Ascending aorta (tissue), 2 donors: ENCODE measurements around the gene RPL10. TPM values are rescaled to one million over a fixed set of nuclear protein-coding genes. Genes with fewer than 3 reads are reported as not detected.

Experiments used
- DNase-seq, 2 donors: peaks; one replicate each; pipeline ENCODE4 v3.0.0-alpha.2; 2019; ENCODE audit warnings: low spot score in 2 of 2
- H3K27ac ChIP-seq, 2 donors: fragments of 200-600 bp; sonication (generic); one replicate each; pipeline ENCODE4 v1.5.1; 2016 to 2017; ENCODE audit warnings: mild to moderate bottlenecking in 1 of 2
- H3K27me3 ChIP-seq: fragments of 200-600 bp; sonication (generic); one replicate; pipeline ENCODE4 v1.5.1; 2017
- H3K36me3 ChIP-seq, 2 donors: fragments of 200-600 bp; sonication (generic); one replicate each; pipeline ENCODE4 v1.5.1; 2016
- H3K4me1 ChIP-seq, 2 donors: fragments of 200-600 bp; sonication (generic); one replicate each; pipeline ENCODE4 v1.5.1; 2016 to 2017; ENCODE audit warnings: mild to moderate bottlenecking in 1 of 2
- H3K4me3 ChIP-seq, 2 donors: fragments of 200-600 bp; sonication (generic); one replicate each; pipeline ENCODE4 v1.5.1; 2016 to 2017; ENCODE audit warnings: mild to moderate bottlenecking in 1 of 2
- H3K9me3 ChIP-seq, 2 donors: fragments of 200-600 bp; sonication (generic); one replicate each; pipeline ENCODE4 v1.5.1; 2016
- intact Hi-C: fragments of 100-400 bp; cut with DNase I; formaldehyde crosslinking; loops from one replicate; pipeline ENCODE4 v1.15.1; 2023
- total RNA-seq: library from RNA; depleted of rRNA; stranded (reverse); fragments of >200 nt; gene quantifications from one replicate; pipeline ENCODE4 v1.1.0, GENCODE V29; 2016
- TF ChIP-seq, protein P1 (sequence below), 3 experiments: fragments of 200-600 bp in 2 of 3; fragments of 450-650 bp in 1 of 3; sonication (generic) in 2 of 3; IDR thresholded peaks; one replicate each; pipeline ENCODE4 v1.5.1; 2016 to 2019; ENCODE audit warnings: antibody characterized with exemption in 3 of 3, mild to moderate bottlenecking in 1 of 3, moderate library complexity in 1 of 3

The RPL10 gene
- total RNA-seq, 1 donor from 2014 or later = 4,298 TPM

DNA sequence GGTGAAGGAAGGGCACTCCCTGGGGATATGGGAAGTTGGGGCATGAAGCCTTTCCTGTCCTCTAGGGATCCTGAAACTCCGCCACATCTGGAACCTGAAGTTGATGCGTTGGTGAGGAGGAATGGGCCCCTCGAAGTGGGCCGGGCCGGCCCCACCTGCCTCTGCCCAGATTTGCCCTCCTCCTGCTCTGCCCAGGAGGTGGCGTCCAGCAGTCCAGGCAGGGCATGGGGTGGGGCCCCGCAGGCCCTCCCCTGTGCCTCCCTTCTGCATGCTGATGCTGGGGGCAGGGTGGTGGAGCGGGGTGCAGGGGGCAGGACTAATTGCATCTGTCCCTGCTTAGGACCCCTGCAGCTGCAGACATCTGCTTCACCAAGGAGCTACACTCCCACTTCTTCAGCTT, 15.0 kb downstream of the RPL10 start:
- Histone ChIP-seq H3K27ac (peak overlapping the region in 1 of 2 donors; percentile 91), H3K4me3 (no peak overlapping the region), H3K27me3 (no peaks in the 10 kb centered on the region), H3K9me3 (no peaks in the 10 kb centered on the region), H3K36me3 (peaks cover 0 to 3% of the 10 kb centered on the region in 2 donors), H3K4me1 (peaks cover 0 to 7% of the 10 kb centered on the region in 2 donors)
- intact Hi-C loops = loop anchor here (5.0 kb wide), 1 partner anchor 64 kb away; the partner anchor contains the start of gene LAGE3
- TF ChIP-seq, protein P1, sequence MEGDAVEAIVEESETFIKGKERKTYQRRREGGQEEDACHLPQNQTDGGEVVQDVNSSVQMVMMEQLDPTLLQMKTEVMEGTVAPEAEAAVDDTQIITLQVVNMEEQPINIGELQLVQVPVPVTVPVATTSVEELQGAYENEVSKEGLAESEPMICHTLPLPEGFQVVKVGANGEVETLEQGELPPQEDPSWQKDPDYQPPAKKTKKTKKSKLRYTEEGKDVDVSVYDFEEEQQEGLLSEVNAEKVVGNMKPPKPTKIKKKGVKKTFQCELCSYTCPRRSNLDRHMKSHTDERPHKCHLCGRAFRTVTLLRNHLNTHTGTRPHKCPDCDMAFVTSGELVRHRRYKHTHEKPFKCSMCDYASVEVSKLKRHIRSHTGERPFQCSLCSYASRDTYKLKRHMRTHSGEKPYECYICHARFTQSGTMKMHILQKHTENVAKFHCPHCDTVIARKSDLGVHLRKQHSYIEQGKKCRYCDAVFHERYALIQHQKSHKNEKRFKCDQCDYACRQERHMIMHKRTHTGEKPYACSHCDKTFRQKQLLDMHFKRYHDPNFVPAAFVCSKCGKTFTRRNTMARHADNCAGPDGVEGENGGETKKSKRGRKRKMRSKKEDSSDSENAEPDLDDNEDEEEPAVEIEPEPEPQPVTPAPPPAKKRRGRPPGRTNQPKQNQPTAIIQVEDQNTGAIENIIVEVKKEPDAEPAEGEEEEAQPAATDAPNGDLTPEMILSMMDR (IDR thresholded peaks at IDR 0.05) = no peak
- DNase-seq = no peak

- intact Hi-C loops = no loop called here
- no peaks in the 10 kb centered on the region for H3K9me3 ChIP-seq
- no peaks in the 10 kb centered on the region for H3K27me3 ChIP-seq
- TF ChIP-seq, protein P1 (IDR thresholded peaks at IDR 0.05) = no peak
- H3K4me1 ChIP-seq = no peaks in the 10 kb centered on the region
- H3K27ac ChIP-seq = no peak overlapping the region
- peaks cover 0 to 3% of the 10 kb centered on the region in 2 donors for H3K36me3 ChIP-seq
- DNase-seq = no peak
- H3K4me3 ChIP-seq = no peak overlapping the region
Measured at GRCh38 chrX:154417157-154417556, 19.0 kb downstream of the RPL10 start.

DNA sequence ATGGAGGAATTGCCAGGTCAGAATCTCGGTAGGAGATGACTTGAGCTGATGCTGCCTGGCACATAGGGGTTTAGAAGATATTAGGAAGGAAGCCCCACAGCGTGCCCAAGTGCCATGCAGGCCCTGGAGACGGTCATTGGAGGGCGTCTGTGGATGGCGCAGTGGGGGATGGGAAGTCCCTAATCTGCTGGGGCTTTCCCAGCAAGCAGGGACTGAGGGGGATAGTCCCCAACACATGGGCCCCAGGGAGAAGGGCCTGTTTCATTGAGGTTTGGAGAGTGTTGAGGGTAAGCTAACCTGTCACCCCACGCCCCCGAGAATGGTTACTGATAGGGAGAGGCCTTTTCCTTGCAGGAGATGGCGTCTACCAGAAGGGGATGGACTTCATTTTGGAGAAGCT, 21.0 kb downstream of the RPL10 start:
- Histone ChIP-seq H3K27ac (no peak overlapping the region), H3K4me3 (no peak overlapping the region), H3K4me1 (no peaks in the 10 kb centered on the region), H3K36me3 (peaks cover 0 to under 1% of the 10 kb centered on the region in 2 donors), H3K9me3 (no peaks in the 10 kb centered on the region), H3K27me3 (no peaks in the 10 kb centered on the region)
- TF ChIP-seq, protein P1 (IDR thresholded peaks at IDR 0.05) = no peak
- no peak for DNase-seq
- intact Hi-C loops = no loop called here

DNA sequence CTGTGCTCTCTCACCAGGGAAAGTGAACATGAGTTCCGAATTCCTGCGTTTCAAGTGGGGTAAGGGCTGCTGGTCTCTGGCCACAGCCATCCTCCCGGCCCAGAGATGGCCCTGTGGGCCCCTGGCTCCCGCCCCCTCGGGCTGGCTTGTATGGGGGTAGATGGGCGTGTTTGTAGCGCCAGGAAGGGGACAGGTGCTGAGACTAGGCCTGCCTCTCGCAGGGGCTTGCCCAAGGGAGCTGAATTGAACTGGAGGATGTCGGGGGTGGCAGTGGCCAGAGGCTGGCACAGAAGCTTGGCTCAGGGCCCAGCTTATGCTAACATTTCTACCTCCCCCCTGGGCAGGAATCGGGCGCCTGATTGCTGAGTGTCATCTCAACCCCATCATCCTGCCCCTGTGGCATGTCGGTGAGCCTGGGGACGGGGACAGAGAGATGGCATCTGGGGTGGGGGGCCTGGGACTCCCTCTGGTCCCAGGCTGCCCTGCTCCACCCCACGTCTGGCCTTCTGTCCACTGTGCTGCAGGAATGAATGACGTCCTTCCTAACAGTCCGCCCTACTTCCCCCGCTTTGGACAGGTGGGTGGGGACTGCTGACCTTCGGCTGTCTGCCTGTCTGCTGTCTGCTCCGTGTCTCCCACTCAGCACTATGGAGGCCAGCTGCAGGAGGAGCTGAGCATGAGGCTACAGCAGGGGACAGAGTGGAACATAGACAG, 21.7 kb downstream of the RPL10 start:
- DNase-seq = no peak
- H3K9me3 ChIP-seq = no peaks in the 10 kb centered on the region
- H3K27ac ChIP-seq = no peak overlapping the region

GRCh38 chrX:154420402-154420756, 22.2 kb downstream of the RPL10 start:
- Histone ChIP-seq H3K27me3 (no peaks in the 10 kb centered on the region), H3K9me3 (no peaks in the 10 kb centered on the region), H3K4me1 (no peaks in the 10 kb centered on the region), H3K27ac (no peak overlapping the region), H3K36me3 (no peaks in the 10 kb centered on the region), H3K4me3 (no peak overlapping the region)
- DNase-seq = no peak
- TF ChIP-seq, protein P1 (IDR thresholded peaks at IDR 0.05) = no peak
- intact Hi-C loops = no loop called here

More for the DNA sequence above, 21.7 kb downstream of the RPL10 start:
- Histone ChIP-seq H3K4me3 (no peak overlapping the region), H3K36me3 (no peaks in the 10 kb centered on the region), H3K27me3 (no peaks in the 10 kb centered on the region), H3K4me1 (no peaks in the 10 kb centered on the region)
- TF ChIP-seq, protein P1 (IDR thresholded peaks at IDR 0.05) = no peak
- intact Hi-C loops = no loop called here
